Neural progenitor cell (in vitro differentiated cells): ENCODE measurements around the gene LARGE1. TPM values are rescaled to one million over a fixed set of nuclear protein-coding genes. Genes with fewer than 3 reads are reported as not detected.

Source experiments
- DNase-seq: peaks from one replicate; pipeline ENCODE4 v3.0.0-alpha.2; 2016; ENCODE audit warnings: low spot score
- H2AFZ ChIP-seq: fragments of 200-600 bp; sonication (generic); replicated peaks from 2 replicates; pipeline ENCODE4 v1.6.1; 2016; ENCODE audit warnings: antibody characterized with exemption
- H3F3A ChIP-seq: fragments of 200-600 bp; sonication (generic); 2 replicates; pipeline ENCODE4 v1.6.1; 2016; ENCODE audit warnings: antibody characterized with exemption, low read depth
- H3K27ac ChIP-seq: fragments of 200-600 bp; sonication (generic); 2 replicates; pipeline ENCODE4 v1.5.1; 2016; ENCODE audit warnings: mild to moderate bottlenecking
- H3K27me3 ChIP-seq: fragments of 200-600 bp; sonication (generic); 2 replicates; pipeline ENCODE4 v1.6.1; 2016; ENCODE audit warnings: mild to moderate bottlenecking, moderate library complexity
- H3K36me3 ChIP-seq: fragments of 200-600 bp; sonication (generic); 2 replicates; pipeline ENCODE4 v1.5.1; 2016
- H3K4me1 ChIP-seq: fragments of 200-600 bp; sonication (generic); 2 replicates; pipeline ENCODE4 v1.6.1; 2016; ENCODE audit warnings: mixed run types
- H3K4me2 ChIP-seq: fragments of 200-600 bp; sonication (generic); 2 replicates; pipeline ENCODE4 v1.6.1; 2016
- H3K4me3 ChIP-seq: fragments of 200-600 bp; sonication (generic); 2 replicates; pipeline ENCODE4 v1.5.1; 2016
- H3K79me2 ChIP-seq: fragments of 200-600 bp; sonication (generic); 2 replicates; pipeline ENCODE4 v1.6.1; 2016; ENCODE audit warnings: low read depth
- H3K9ac ChIP-seq: fragments of 200-600 bp; sonication (generic); 2 replicates; pipeline ENCODE4 v1.6.1; 2016
- H3K9me3 ChIP-seq: fragments of 200-600 bp; sonication (generic); 2 replicates; pipeline ENCODE4 v1.5.1; 2016; ENCODE audit warnings: low read depth
- H4K20me1 ChIP-seq: fragments of 200-600 bp; sonication (generic); 2 replicates; pipeline ENCODE4 v1.6.1; 2016; ENCODE audit warnings: low read depth
- H3K27ac Mint-ChIP-seq: 3 replicates; pipeline ENCODE4 v1.8.0; 2021; ENCODE audit warnings: mixed read lengths
- H3K27me3 Mint-ChIP-seq: 2 replicates; pipeline ENCODE4 v1.8.0; 2022; ENCODE audit warnings: low read depth, mild to moderate bottlenecking, inconsistent platforms, moderate library complexity, mixed read lengths; ENCODE audit not compliant: insufficient read depth
- H3K36me3 Mint-ChIP-seq: 3 replicates; pipeline ENCODE4 v1.8.0; 2021; ENCODE audit warnings: mixed read lengths
- H3K4me1 Mint-ChIP-seq: 3 replicates; pipeline ENCODE4 v1.8.0; 2021; ENCODE audit warnings: mixed read lengths
- H3K4me3 Mint-ChIP-seq: 3 replicates; pipeline ENCODE4 v1.8.0; 2021; ENCODE audit warnings: mild to moderate bottlenecking, moderate library complexity, mixed read lengths
- H3K9me3 Mint-ChIP-seq: 3 replicates; pipeline ENCODE4 v1.8.0; 2020; ENCODE audit warnings: mixed read lengths
- EZH2 ChIP-seq: fragments of 200-600 bp; sonication (generic); IDR thresholded peaks from 2 replicates; pipeline ENCODE4 v1.6.1; 2017; ENCODE audit warnings: antibody characterized with exemption, mild to moderate bottlenecking, moderate library complexity
- EZH2phosphoT487 ChIP-seq: fragments of 200-600 bp; sonication (generic); IDR thresholded peaks from 2 replicates; pipeline ENCODE4 v1.6.1; 2017; ENCODE audit warnings: antibody characterized with exemption
- total RNA-seq: library from RNA; depleted of rRNA; stranded (reverse); fragments of >200 nt; gene quantifications from 2 replicates; pipeline ENCODE4 v1.2.3, GENCODE V29; 2015; ENCODE audit warnings: low replicate concordance
- TF ChIP-seq, protein P1 (sequence below): fragments of 200-600 bp; sonication (generic); IDR thresholded peaks from 2 replicates; pipeline ENCODE4 v1.5.1; 2017; ENCODE audit warnings: antibody characterized with exemption, mild to moderate bottlenecking

The LARGE1 gene
- total RNA-seq, 1 donor from 2014 or later, result 24.9 TPM

DNA sequence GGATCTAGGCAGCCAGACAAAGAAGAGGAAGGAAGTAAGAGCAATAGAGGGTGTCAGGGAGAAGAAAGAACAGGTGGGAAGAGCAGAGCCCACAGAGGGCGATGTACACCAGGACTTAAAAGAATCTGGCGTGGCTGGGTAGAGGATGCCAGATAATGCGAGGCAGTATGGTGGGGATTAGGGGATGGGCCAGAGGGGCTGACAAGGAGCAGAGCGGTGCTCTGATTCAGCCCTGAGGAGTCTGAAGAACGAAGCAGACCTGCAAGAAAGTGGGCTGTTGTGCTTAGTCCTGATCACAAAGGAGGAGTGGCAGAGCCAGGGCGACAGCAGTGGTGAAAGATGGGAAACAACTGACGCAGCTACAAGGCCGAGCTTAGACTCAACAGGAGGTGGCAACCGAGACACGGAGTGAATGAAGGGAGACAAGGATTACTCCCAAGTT lies 163.7 kb downstream of the LARGE1 start:
- Histone ChIP-seq H3K9ac (no peak overlapping the region), H3K27me3 (no peaks in the 10 kb centered on the region), H3F3A (peaks cover 31% of the 10 kb centered on the region), H3K4me2 (peak overlapping the region; percentile 59), H3K79me2 (peaks cover 23% of the 10 kb centered on the region), H2AFZ (no peak overlapping the region), H4K20me1 (peaks cover 33% of the 10 kb centered on the region), H3K36me3 (no peaks in the 10 kb centered on the region), H3K27ac (peak overlapping the region; percentile 60), H3K9me3 (no peaks in the 10 kb centered on the region), H3K4me1 (peaks cover 26% of the 10 kb centered on the region), H3K4me3 (no peak overlapping the region)
- TF ChIP-seq EZH2 (no peak), EZH2phosphoT487 (no peak)
- TF ChIP-seq, protein P1, sequence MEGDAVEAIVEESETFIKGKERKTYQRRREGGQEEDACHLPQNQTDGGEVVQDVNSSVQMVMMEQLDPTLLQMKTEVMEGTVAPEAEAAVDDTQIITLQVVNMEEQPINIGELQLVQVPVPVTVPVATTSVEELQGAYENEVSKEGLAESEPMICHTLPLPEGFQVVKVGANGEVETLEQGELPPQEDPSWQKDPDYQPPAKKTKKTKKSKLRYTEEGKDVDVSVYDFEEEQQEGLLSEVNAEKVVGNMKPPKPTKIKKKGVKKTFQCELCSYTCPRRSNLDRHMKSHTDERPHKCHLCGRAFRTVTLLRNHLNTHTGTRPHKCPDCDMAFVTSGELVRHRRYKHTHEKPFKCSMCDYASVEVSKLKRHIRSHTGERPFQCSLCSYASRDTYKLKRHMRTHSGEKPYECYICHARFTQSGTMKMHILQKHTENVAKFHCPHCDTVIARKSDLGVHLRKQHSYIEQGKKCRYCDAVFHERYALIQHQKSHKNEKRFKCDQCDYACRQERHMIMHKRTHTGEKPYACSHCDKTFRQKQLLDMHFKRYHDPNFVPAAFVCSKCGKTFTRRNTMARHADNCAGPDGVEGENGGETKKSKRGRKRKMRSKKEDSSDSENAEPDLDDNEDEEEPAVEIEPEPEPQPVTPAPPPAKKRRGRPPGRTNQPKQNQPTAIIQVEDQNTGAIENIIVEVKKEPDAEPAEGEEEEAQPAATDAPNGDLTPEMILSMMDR, result peak; percentile 39
- Mint-ChIP-seq H3K27ac (peak overlapping the region; percentile 77), H3K4me1 (peaks cover 34% of the 10 kb centered on the region), H3K36me3 (peaks cover 37% of the 10 kb centered on the region), H3K27me3 (peaks cover 4% of the 10 kb centered on the region), H3K4me3 (peak overlapping the region; percentile 38), H3K9me3 (peaks cover 7% of the 10 kb centered on the region)
- DNase-seq, result peak; percentile 77

DNA sequence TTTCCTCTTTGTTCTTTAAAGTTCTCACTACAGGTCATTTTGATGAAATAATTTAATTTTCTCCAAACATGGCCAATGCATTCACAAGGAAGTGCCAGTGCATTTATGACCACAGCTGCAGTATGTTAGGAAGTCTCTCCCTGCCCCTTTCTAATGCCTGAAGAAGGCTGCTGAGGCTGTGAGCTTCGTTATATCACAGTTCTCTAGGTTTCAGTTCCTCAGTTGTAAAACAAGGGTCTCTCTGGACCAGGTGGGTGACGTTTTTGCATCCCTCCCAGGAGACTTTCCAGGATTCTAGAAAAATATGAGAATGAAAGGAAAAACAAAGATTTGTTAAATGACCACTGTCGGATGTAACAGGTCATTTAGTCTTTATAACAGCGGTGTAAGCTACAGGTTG lies 171.6 kb downstream of the LARGE1 start:
- H3K4me1 ChIP-seq, result peaks cover 6% of the 10 kb centered on the region
- H3F3A ChIP-seq, result no peaks in the 10 kb centered on the region
- Mint-ChIP-seq H3K4me1 (peaks cover 14% of the 10 kb centered on the region), H3K9me3 (peaks cover 4% of the 10 kb centered on the region), H3K36me3 (peaks cover 25% of the 10 kb centered on the region), H3K27ac (no peak overlapping the region), H3K27me3 (peaks cover 2% of the 10 kb centered on the region), H3K4me3 (no peak overlapping the region)
- H3K4me2 ChIP-seq, result no peak overlapping the region
- no peak overlapping the region for H3K27ac ChIP-seq
- H3K36me3 ChIP-seq, result no peaks in the 10 kb centered on the region
- DNase-seq, result no peak
- H3K4me3 ChIP-seq, result no peak overlapping the region
- H4K20me1 ChIP-seq, result no peaks in the 10 kb centered on the region
- H3K79me2 ChIP-seq, result peaks cover 15% of the 10 kb centered on the region
- TF ChIP-seq EZH2, result no peak
- TF ChIP-seq, protein P1, result no peak
- no peak for TF ChIP-seq EZH2phosphoT487
- no peak overlapping the region for H2AFZ ChIP-seq
- no peak overlapping the region for H3K9ac ChIP-seq
- no peaks in the 10 kb centered on the region for H3K27me3 ChIP-seq
- H3K9me3 ChIP-seq, result no peaks in the 10 kb centered on the region

DNA sequence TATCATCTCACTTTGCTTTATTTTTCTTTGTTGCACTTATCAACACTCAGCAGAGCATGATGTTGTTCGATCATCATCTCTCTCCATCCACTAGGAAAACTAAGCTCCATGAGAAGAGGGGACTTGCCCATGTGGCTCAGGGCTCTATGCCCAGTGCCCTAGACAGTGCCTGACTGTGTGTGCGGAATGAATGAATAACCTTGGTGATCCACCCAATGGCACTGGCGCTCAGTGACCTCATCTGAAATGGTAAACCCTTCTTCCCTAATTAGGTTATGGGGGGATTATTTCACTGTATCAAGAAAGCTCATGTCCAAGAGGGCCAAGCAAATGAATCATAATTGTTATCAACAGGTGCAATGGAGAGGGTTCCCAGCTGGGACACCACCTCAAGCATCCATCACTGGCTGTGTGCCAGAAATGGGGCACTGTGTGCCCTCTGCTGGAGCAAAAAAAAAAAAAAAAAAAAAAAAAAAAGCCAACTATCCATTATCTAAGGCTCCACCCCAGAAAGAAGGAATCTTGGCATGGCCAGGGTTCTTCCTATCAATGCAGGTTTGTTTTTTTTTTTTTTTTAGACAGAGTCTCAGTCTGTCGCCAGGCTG lies 172.6 kb downstream of the LARGE1 start:
- H3K27me3 ChIP-seq, result no peaks in the 10 kb centered on the region
- H3K27me3 Mint-ChIP-seq, result peaks cover 2% of the 10 kb centered on the region
- TF ChIP-seq EZH2phosphoT487, result no peak
- TF ChIP-seq, protein P1, result peak; percentile 8
- H3K4me2 ChIP-seq, result no peak overlapping the region
- no peak overlapping the region for H3K27ac Mint-ChIP-seq
- H2AFZ ChIP-seq, result no peak overlapping the region
- no peak for DNase-seq
- no peaks in the 10 kb centered on the region for H3F3A ChIP-seq
- peaks cover 18% of the 10 kb centered on the region for H3K79me2 ChIP-seq
- no peak overlapping the region for H3K4me3 Mint-ChIP-seq
- H3K9me3 Mint-ChIP-seq, result peaks cover 4% of the 10 kb centered on the region
- H3K36me3 ChIP-seq, result no peaks in the 10 kb centered on the region
- H4K20me1 ChIP-seq, result no peaks in the 10 kb centered on the region
- H3K4me3 ChIP-seq, result no peak overlapping the region
- peaks cover 14% of the 10 kb centered on the region for H3K4me1 Mint-ChIP-seq
- H3K9me3 ChIP-seq, result no peaks in the 10 kb centered on the region
- H3K4me1 ChIP-seq, result peaks cover 6% of the 10 kb centered on the region
- no peak overlapping the region for H3K27ac ChIP-seq
- H3K36me3 Mint-ChIP-seq, result peaks cover 25% of the 10 kb centered on the region
- no peak overlapping the region for H3K9ac ChIP-seq
